ENCODE results near the gene PHACTR1.

- no peak for TF ChIP-seq TEAD4 (IDR thresholded peaks at IDR 0.05)
- TF ChIP-seq NFIC (IDR thresholded peaks at IDR 0.05): no peak
- no peak for TF ChIP-seq RAD21 (IDR thresholded peaks at IDR 0.05; ENCODE audit: low read depth)
- TF ChIP-seq REST (IDR thresholded peaks at IDR 0.05; ENCODE audit: low read depth): no peak
- no peak for TF ChIP-seq TAF1 (IDR thresholded peaks at IDR 0.05; ENCODE audit: low read depth)
- TF ChIP-seq CREB1 (IDR thresholded peaks at IDR 0.05; ENCODE audit: low read depth): no peak
- TF ChIP-seq TCF12 (IDR thresholded peaks at IDR 0.05; ENCODE audit: low read depth): no peak
- TF ChIP-seq, protein P1, sequence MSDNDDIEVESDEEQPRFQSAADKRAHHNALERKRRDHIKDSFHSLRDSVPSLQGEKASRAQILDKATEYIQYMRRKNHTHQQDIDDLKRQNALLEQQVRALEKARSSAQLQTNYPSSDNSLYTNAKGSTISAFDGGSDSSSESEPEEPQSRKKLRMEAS (IDR thresholded peaks at IDR 0.05): no peak
Measured at GRCh38 chr6:13328875-13329183, 612.3 kb downstream of the PHACTR1 start.

All from Ishikawa (cell line).